ENCODE measurements around the gene HMCN2. TPM values are rescaled to one million over a fixed set of nuclear protein-coding genes. Genes with fewer than 3 reads are reported as not detected.
"Not testable (repeated sequence)": the region's sequence is repeated elsewhere in the genome, so short reads cannot be mapped to it uniquely, and the experiment has no call there.

The HMCN2 gene
- total RNA-seq, 8 experiments from 2014 or later, result 0.54 to 2.1 (median 0.79) TPM

DNA sequence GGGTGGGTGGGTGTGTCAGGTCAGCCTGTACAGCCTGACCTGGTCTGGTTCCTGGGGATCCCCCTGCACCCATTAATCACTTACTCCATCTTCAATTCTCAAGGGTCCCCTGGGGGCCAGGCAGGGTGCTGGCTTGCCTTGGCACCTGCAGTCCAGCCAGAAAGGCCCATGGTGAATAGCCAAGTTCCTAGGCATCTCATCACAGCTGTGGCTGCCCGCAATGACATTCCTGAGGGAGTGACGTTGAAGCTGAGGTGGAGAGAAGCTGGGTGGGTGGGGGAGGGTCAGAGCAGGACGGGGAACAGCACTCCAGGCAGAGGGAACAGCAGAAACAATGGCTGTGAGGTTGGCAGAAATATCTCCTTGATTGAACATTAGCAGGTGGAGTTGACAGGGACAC is 10.6 kb downstream of the HMCN2 start:
- no peak for ATAC-seq (replicated peaks in 6 of 8)
- 44% methylated on average over 3 of the region's 3 CpGs; no CpG with 5 or more reads in 9 of the 10 experiments for WGBS, 10 experiments
- Histone ChIP-seq H3K4me1 (replicated peaks in 1 of 2) (peaks cover 0 to 5% of the 10 kb centered on the region in 2 donors), H3K4me3 (no peak overlapping the region), H3K27ac (no peak overlapping the region)
- in situ Hi-C loops (cut with MboI; ENCODE audit: low pct_unique_long_range_greater_than_20kb in 2 of 9, low sequenced_read_pairs in 9 of 9, unreplicated experiment in 9 of 9), result no loop called here

DNA sequence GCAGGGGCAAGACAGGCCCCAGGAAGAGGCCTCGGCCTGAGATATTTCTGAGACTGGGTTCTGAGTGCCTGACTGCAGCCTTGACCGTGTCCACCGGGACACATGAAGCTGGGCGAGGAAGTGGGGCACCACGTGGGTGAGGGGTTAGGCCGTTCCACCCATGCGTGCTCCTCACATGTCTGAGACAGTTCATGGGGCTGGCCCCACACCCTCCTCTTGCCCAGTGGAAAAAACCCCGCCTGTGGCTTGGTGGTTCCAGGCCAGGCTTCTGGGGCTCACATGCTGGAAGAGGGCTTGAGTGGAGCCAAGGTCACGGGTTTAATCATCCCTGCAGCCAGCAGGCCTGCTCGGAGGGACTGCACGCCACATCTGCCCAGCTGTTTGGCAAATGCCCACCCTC is 11.4 kb downstream of the HMCN2 start:
- Histone ChIP-seq H3K4me1 (replicated peaks in 1 of 2) (peaks cover 0 to 5% of the 10 kb centered on the region in 2 donors), H3K4me3 (no peak overlapping the region), H3K27ac (no peak overlapping the region)
- WGBS, 10 experiments, result 0 to 100% (median 95%) methylated on average over 1 to 8 of the region's 11 CpGs; no CpG with 5 or more reads in 5 of the 10 experiments
- in situ Hi-C loops (cut with MboI; ENCODE audit: low pct_unique_long_range_greater_than_20kb in 2 of 9, low sequenced_read_pairs in 9 of 9, unreplicated experiment in 9 of 9), result no loop called here
- ATAC-seq (replicated peaks in 6 of 8), result no peak

DNA sequence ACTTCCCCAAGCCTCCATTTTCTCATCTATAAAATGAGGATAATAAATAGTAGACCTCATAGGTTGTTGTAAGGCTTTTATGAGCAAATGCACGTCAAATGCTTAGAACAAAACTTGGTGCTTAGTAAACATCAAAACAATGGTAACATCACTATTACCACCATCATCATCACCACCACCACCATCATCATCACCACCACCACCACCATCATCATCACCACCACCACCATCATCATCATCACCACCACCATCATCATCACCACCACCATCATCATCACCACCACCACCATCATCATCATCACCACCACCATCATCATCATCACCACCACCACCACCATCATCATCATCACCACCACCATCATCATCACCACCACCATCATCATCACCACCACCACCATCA is 12.0 kb downstream of the HMCN2 start:
- in situ Hi-C loops (cut with MboI; ENCODE audit: low pct_unique_long_range_greater_than_20kb in 2 of 9, low sequenced_read_pairs in 9 of 9, unreplicated experiment in 9 of 9); ATAC-seq (replicated peaks in 6 of 8); H3K4me1 ChIP-seq (replicated peaks in 1 of 2); H3K4me3 ChIP-seq; H3K27ac ChIP-seq: not testable (repeated sequence)
- 67 to 100% methylated on average over 1 of the region's 1 CpG; no CpG with 5 or more reads in 8 of the 10 experiments for WGBS, 10 experiments

DNA sequence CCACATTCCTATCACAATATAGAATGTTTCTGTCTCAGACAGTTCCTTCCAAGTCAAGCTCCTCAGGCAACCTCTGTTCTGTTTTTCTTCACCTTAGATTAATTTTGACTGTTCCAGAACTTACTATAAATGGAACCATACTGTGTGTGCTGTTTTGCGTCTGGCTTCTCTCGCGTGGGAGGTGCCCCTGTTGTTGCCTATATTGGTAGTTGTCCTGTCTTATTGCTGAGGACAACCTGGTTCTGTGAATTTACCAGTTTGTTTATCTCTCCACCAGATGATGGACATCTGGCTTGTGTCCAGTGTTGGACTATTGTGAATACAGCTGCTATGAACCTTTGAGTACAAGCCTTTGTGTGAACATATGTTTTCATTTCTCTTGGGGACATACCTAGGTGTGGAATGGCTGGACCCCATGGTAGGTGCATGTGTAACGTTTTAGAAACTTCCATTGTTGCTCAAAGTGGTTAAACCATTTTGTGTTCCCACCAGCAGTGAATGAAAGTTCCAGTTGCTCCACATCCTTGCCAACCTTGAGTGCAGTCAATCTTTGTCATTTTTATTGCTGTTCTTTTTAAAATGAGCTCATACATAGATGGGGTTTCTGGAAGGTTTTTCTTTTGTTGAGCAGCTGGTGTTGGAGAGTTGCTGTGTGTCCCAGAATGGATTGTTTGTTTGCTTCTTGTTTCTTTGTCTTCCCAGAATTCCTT is 18.1 kb downstream of the HMCN2 start:
- ATAC-seq (replicated peaks in 6 of 8), result no peak
- H3K27ac ChIP-seq, result no peak overlapping the region
- in situ Hi-C loops (cut with MboI; ENCODE audit: low pct_unique_long_range_greater_than_20kb in 2 of 9, low sequenced_read_pairs in 9 of 9, unreplicated experiment in 9 of 9), result no loop called here
- H3K4me3 ChIP-seq, result no peak overlapping the region
- H3K4me1 ChIP-seq (replicated peaks in 1 of 2), result peaks cover 1 to 2% of the 10 kb centered on the region in 2 donors
- WGBS, 10 experiments, result 0 to 87% (median 56%) methylated on average over 1 to 4 of the region's 4 CpGs; no CpG with 5 or more reads in 2 of the 10 experiments

DNA sequence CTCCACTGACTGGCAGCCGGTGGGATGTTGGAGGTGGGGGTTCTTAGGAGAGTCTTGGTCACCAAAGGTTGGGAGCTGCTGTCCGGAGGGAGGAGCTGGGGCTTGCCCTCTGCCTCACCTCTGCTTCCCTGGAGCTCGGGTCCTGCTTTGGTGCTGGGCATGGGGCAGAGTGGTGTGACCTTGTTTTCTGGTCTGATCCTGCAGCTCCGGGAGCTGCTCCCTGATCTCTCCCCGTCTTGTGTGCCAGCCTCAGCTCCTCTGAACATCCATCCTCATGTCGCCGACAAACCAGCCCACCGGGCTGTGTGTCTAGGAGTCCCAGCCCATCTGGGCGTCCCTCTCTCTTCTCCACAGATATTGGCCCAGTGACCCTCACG is 18.7 kb downstream of the HMCN2 start:
- WGBS, 10 experiments, result 20 to 95% (median 60%) methylated on average over 1 to 6 of the region's 10 CpGs; no CpG with 5 or more reads in 6 of the 10 experiments
- in situ Hi-C loops (cut with MboI; ENCODE audit: low pct_unique_long_range_greater_than_20kb in 2 of 9, low sequenced_read_pairs in 9 of 9, unreplicated experiment in 9 of 9), result no loop called here
- Histone ChIP-seq H3K4me1 (replicated peaks in 1 of 2) (peaks cover 7% of the 10 kb centered on the region in 2 donors), H3K4me3 (no peak overlapping the region), H3K27ac (no peak overlapping the region)
- ATAC-seq (replicated peaks in 6 of 8), result peak in 1 of 8 experiments; percentile 40

DNA sequence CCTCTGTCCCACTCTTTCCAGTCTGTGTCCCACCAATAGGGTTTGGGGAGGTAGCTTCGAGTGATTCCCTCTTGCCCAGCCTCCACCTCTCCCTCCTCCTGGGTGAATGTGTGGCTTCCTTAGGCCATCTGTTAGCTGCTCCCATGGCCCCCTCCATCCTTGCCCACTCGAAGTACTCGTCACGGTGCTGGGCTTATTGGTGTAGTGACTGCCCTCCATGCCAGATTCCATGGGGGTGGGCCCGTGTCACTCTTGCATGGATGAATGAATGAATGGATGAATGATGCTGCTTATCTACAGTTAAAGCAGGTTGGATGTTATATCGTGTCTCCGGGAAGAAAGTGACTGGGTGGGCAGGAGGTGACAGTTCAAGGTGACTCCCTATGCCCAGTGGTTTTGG is 19.1 kb downstream of the HMCN2 start:
- WGBS, 10 experiments, result 100% methylated on average over 1 to 2 of the region's 7 CpGs; no CpG with 5 or more reads in 7 of the 10 experiments
- H3K4me3 ChIP-seq, result no peak overlapping the region
- no peak for ATAC-seq (replicated peaks in 6 of 8)
- no peak overlapping the region for H3K27ac ChIP-seq
- peaks cover 11% of the 10 kb centered on the region in 2 donors for H3K4me1 ChIP-seq (replicated peaks in 1 of 2)
- in situ Hi-C loops (cut with MboI; ENCODE audit: low pct_unique_long_range_greater_than_20kb in 2 of 9, low sequenced_read_pairs in 9 of 9, unreplicated experiment in 9 of 9), result no loop called here

DNA sequence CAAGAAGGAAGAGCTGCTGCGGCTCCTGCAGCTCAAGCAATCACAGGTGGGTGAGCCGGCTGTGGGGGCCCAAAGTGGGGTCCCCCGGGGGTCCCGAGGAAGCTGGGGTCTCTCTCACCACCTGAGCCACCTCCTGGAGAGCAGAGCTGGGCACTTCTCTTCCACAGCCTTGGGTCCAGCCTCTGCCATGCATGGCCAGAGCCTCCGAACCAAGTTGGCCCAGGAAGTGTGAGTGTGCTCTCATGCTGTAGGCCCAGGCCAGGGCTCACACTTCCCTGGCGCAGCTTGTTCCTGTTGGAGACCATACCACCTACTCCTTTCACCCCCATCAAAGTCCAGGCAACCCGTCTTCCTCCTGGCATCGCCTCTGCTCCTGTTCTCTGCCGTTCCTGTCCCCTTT is 19.7 kb downstream of the HMCN2 start:
- 0 to 80% (median 60%) methylated on average over 1 to 3 of the region's 9 CpGs; no CpG with 5 or more reads in 5 of the 10 experiments for WGBS, 10 experiments
- H3K4me1 ChIP-seq (replicated peaks in 1 of 2), result peaks cover 11 to 17% of the 10 kb centered on the region in 2 donors
- H3K27ac ChIP-seq, result no peak overlapping the region
- no peak for ATAC-seq (replicated peaks in 6 of 8)
- H3K4me3 ChIP-seq, result no peak overlapping the region
- in situ Hi-C loops (cut with MboI; ENCODE audit: low pct_unique_long_range_greater_than_20kb in 2 of 9, low sequenced_read_pairs in 9 of 9, unreplicated experiment in 9 of 9), result no loop called here

DNA sequence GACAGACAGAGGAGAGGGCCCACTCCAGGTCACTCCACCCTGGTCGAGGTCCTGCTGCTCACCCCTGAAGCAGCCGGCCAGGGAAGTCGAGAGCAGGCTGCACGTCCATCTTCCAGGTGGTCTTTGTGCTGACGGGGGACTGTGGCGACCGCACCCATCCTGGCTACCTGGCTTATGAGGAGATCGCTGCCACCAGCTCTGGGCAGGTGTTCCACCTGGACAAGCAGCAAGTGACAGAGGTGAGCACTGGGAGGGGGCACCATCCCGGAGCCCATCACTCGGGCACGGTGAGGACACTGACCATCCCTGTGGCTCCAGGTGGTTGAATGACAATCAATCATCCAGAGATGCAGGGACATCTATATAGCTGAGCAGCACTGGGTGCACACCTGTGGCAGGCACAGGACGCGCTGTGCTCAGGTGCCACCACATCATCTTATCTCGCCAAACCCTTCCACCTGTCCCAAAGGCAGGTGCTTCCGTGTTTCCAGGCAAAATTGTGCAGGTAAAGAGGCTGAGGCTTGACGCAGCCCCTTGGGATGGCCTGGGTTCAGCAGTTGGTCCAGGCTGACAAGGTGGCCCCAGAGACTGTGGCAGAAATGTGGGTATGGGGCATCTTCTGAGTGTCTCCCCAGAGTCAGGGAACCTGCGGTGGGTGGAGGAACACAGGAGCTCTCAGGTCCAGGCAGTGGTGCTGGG is 20.7 kb downstream of the HMCN2 start:
- H3K27ac ChIP-seq, result no peak overlapping the region
- peaks cover 11 to 18% of the 10 kb centered on the region in 2 donors for H3K4me1 ChIP-seq (replicated peaks in 1 of 2)
- 30 to 100% (median 86%) methylated on average over 1 to 13 of the region's 17 CpGs; no CpG with 5 or more reads in 5 of the 10 experiments for WGBS, 10 experiments
- ATAC-seq (replicated peaks in 6 of 8), result no peak
- no peak overlapping the region for H3K4me3 ChIP-seq
- in situ Hi-C loops (cut with MboI; ENCODE audit: low pct_unique_long_range_greater_than_20kb in 2 of 9, low sequenced_read_pairs in 9 of 9, unreplicated experiment in 9 of 9), result no loop called here

DNA sequence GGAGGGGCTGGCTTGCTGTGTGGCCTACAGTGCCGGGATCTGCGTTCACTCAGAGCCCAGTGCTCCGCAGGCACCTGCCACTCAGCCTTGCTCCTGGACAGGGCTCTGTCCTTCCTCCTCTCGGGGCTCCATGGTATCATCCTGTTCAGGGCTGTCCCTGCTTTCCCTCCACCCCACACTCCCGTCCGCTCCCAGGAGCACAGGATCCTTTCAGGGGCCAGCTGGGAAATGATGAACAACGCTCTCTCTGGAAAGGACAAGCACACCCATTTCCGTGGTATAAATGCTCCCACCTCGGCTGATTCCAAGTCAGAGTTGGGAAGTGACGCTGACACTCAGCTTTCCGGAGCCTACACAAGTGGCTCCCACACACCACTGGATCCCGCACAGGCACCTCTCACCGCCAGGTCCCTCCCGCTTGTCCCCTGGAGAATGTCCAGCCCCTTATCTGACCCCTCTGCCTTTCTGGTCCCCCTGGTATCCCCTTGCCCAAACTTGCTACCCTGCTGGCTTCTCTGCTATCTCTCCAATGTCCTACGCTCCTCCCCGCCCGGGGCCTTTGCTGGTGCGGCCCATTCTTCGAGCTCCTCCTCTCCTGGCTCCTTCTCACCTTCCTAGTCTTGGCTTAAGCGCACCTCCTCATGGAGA is 21.3 kb downstream of the HMCN2 start:
- ATAC-seq (replicated peaks in 6 of 8), result no peak
- Histone ChIP-seq H3K27ac (no peak overlapping the region), H3K4me1 (replicated peaks in 1 of 2) (peaks cover 11 to 18% of the 10 kb centered on the region in 2 donors), H3K4me3 (no peak overlapping the region)
- in situ Hi-C loops (cut with MboI; ENCODE audit: low pct_unique_long_range_greater_than_20kb in 2 of 9, low sequenced_read_pairs in 9 of 9, unreplicated experiment in 9 of 9), result no loop called here
- 54 to 94% (median 78%) methylated on average over 1 to 7 of the region's 20 CpGs; no CpG with 5 or more reads in 5 of the 10 experiments for WGBS, 10 experiments

DNA sequence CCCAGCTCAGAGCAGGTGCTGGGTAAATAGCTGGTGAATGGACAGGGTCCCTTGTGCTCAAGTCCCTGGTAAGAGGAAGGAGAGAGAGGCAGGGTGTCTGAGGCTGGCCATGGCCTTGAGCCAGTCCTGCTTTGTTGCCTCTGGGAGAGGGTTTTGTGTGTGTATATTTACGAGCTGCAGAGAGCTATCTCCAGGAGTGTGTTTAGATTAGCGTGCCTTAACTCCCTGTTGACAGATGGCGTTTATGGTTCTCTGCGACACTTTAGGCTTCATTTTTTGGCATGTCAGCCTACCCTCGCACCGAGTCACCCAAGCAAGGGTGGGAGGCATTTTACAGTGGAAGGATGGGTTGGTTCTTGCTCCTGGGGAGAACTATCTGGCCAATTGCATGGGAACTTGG is 22.2 kb downstream of the HMCN2 start:
- Histone ChIP-seq H3K27ac (no peak overlapping the region), H3K4me3 (no peak overlapping the region), H3K4me1 (replicated peaks in 1 of 2) (peaks cover 11 to 18% of the 10 kb centered on the region in 2 donors)
- ATAC-seq (replicated peaks in 6 of 8), result peak in 3 of 8 experiments; percentile 35 to 75 (median 46)
- in situ Hi-C loops (cut with MboI; ENCODE audit: low pct_unique_long_range_greater_than_20kb in 2 of 9, low sequenced_read_pairs in 9 of 9, unreplicated experiment in 9 of 9), result no loop called here
- 10 to 79% (median 69%) methylated on average over 2 to 4 of the region's 6 CpGs; no CpG with 5 or more reads in 4 of the 10 experiments for WGBS, 10 experiments

DNA sequence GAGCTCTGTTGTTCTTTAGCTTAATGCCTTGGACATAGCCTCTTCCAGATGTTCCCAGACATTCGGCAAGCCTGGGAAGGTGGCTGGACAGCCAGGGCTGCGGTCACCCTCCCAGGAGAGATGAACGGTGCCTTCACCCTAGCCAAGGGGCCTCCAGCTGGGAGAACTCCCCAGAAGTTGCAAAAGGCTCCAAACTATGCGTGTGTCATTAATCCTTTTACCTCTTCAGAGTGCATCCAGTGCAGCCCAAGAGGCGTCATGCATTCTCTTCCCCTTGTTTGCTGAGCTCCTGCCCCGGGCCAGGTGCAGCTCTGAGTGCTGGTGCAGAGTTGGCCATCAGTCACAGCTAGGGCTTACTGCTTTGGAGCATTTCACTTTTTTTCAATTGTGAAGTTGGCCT is 22.8 kb downstream of the HMCN2 start:
- no peak for ATAC-seq (replicated peaks in 6 of 8)
- in situ Hi-C loops (cut with MboI; ENCODE audit: low pct_unique_long_range_greater_than_20kb in 2 of 9, low sequenced_read_pairs in 9 of 9, unreplicated experiment in 9 of 9), result no loop called here
- H3K4me3 ChIP-seq, result no peak overlapping the region
- WGBS, 10 experiments, result 20 to 87% (median 67%) methylated on average over 1 to 3 of the region's 6 CpGs; no CpG with 5 or more reads in 3 of the 10 experiments
- no peak overlapping the region for H3K27ac ChIP-seq
- peaks cover 11 to 18% of the 10 kb centered on the region in 2 donors for H3K4me1 ChIP-seq (replicated peaks in 1 of 2)

DNA sequence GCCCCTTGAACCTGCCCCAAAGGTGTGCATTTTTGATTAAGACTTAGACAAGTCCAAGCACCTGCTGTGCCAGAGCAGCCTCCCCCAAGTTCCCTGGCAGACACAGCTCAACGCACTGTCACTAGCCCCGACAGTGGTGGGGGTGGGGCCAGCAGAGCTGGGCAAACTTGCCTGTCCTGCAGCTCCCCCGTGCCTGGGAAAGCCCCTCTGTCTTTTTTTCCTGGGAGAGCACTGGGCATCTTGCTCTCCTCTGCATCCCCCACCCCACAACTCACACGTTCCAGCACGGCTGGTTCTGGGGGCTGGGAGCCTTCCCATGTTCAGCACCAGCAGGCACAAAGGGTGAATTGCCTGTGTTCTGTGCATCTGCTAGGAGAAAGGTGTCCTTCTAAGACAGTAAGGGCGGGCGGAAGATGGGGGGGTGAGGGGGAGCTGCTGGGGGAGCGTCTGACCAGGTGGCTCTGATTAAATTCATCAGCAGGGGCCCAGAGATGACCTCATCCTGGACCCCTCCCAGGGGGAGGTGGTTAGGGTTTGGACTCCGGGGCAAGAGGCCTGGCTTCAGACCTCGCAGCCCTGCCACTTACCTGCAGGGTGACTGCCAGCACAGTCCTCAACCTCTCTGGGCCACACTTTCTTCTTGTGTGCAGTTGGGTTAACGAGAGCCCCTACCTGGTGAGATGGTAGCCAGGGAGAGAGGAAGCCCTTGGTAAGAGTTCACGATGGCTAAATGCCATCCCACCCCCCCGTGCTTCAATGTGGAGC is 23.5 kb downstream of the HMCN2 start:
- Histone ChIP-seq H3K4me1 (replicated peaks in 1 of 2) (peaks cover 11 to 18% of the 10 kb centered on the region in 2 donors), H3K27ac (no peak overlapping the region), H3K4me3 (no peak overlapping the region)
- 40 to 88% (median 60%) methylated on average over 1 to 6 of the region's 13 CpGs; no CpG with 5 or more reads in 7 of the 10 experiments for WGBS, 10 experiments
- in situ Hi-C loops (cut with MboI; ENCODE audit: low pct_unique_long_range_greater_than_20kb in 2 of 9, low sequenced_read_pairs in 9 of 9, unreplicated experiment in 9 of 9), result no loop called here
- ATAC-seq (replicated peaks in 6 of 8), result peak in 4 of 8 experiments; percentile 19 to 39 (median 28)
